Fibroblast of pulmonary artery (primary cell): ENCODE results near the gene SPP1.
A peak's percentile ranks its signal among the peaks of the same experiment; 100 is the strongest.

ENCODE experiments used
- DNase-seq: peaks from one replicate; pipeline ENCODE4 v3.0.0-alpha.2; 2010; ENCODE audit warnings: low read depth
- H3K4me3 ChIP-seq: replicated peaks from 2 replicates; pipeline ENCODE4 v1.5.1; 2011; ENCODE audit warnings: low read depth, mild to moderate bottlenecking, control low read depth, low read length, moderate library complexity
- CTCF ChIP-seq: IDR thresholded peaks from 2 replicates; pipeline ENCODE4 v1.5.1; 2011; ENCODE audit warnings: mild to moderate bottlenecking, control low read depth, low read length, inconsistent platforms; ENCODE audit errors: missing control alignments

SPP1 gene

GRCh38 chr4:88027611-88028608 is 52.4 kb downstream of the SPP1 start:
- DNase-seq: peak; percentile 74
- no peak overlapping the region for H3K4me3 ChIP-seq
- no peak for TF ChIP-seq CTCF

- H3K4me3 ChIP-seq: no peak overlapping the region
- DNase-seq: no peak
- no peak for TF ChIP-seq CTCF
These were observed 53.4 kb downstream of the SPP1 start for GRCh38 chr4:88028946-88029345.

GRCh38 chr4:88029556-88029955 is 54.0 kb downstream of the SPP1 start:
- DNase-seq: no peak
- no peak for TF ChIP-seq CTCF
- no peak overlapping the region for H3K4me3 ChIP-seq

GRCh38 chr4:88030565-88031310 is 55.2 kb downstream of the SPP1 start:
- no peak for TF ChIP-seq CTCF
- DNase-seq: no peak

More at GRCh38 chr4:88030565-88031310, 55.2 kb downstream of the SPP1 start:
- no peak overlapping the region for H3K4me3 ChIP-seq
